GM21381 (cell line): ENCODE measurements around the gene ZNF428.
"Not testable (repeated sequence)": the region's sequence is repeated elsewhere in the genome, so short reads cannot be mapped to it uniquely, and the experiment has no call there.

Experiments
- ATAC-seq: cut with Tn5 transposase; IDR thresholded peaks from one replicate; pipeline ENCODE4 v1.9.1; 2021; ENCODE audit warnings: mild to moderate bottlenecking, moderate library complexity; ENCODE audit not compliant: unreplicated experiment

The ZNF428 gene

DNA sequence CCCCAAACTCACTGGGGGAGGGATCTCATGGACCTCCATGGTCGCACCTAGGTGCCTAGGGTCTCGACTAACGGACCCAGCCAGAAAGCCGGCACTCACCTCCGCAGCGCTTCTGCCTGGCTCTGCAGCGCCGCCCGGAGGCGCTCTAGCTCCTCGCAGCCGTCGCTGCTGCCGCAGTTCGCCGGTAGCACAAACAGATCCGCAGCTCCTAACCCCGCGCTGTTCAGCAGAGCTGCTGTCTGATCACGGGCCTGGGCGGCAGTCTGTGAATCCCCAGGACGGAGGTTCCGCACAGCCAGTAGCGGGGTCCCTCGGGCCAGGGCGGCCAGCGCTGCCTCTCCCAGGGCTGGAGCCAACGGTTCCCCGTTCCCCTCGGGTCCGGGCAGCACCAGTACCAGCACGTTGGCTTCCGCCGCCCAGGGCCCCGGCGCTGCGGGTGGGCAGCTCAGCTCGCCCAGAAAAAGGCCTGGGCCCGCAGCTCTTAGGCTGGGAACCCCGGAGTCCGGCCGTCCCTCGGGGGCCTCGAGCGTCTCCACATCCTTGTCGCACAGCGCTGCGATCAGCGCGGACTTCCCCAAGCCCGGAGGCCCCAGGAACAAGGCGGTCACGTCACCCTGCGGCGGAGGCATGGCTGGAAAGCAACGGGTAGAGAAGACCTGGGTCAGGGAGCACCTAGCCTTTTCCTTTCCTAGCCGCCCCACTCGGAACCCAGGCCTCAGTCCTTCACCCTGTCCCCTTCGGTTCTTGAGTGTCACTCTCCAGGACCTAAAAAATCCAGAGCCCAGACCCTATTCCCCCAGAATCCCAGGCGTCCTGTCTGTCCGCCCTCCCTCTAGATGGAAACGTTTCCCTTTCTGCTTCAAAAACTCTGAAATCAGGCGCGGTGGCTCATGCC lies 24.5 kb downstream of the ZNF428 start:
- no peak for ATAC-seq

DNA sequence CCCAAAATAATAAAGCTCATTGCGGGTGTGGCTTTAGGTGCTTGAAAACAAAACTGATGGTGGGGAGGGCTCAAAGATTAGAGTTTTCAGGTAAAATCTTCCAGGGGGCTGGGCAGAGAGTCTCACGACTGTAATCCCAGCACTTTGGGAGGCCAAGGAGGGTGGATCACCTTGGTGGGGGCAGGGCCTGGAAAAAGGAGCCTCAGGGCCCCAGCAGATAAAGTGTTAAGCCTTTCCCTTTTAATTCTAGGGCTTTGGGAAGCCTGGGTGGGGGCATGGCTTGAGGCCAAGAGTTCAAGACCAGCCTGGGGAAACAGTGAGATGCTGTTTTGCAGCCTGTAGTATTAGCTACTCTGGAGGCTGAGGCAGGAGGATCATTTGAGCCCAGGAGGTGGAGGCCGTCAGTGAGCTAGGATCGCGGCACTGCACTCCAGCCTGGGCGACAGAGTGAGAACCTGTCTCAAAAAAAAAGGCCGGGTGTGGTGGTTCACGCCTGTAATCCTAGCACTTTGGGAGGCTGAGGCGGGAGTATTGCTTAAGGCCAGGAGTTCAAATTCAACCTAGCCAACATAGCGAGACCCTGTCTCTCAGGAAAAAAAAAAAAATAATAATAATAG lies 25.2 kb downstream of the ZNF428 start:
- ATAC-seq: no peak

- ATAC-seq: no peak
Measured at GRCh38 chr19:43592800-43593350, 26.6 kb downstream of the ZNF428 start.

GRCh38 chr19:43591904-43592772 lies 27.3 kb downstream of the ZNF428 start:
- no peak for ATAC-seq

GRCh38 chr19:43589678-43590077 lies 29.8 kb downstream of the ZNF428 start:
- no peak for ATAC-seq

- no peak for ATAC-seq
Measured at GRCh38 chr19:43589277-43589676, 30.2 kb downstream of the ZNF428 start.

GRCh38 chr19:43587029-43587428 lies 32.4 kb downstream of the ZNF428 start:
- ATAC-seq: not testable (repeated sequence)

DNA sequence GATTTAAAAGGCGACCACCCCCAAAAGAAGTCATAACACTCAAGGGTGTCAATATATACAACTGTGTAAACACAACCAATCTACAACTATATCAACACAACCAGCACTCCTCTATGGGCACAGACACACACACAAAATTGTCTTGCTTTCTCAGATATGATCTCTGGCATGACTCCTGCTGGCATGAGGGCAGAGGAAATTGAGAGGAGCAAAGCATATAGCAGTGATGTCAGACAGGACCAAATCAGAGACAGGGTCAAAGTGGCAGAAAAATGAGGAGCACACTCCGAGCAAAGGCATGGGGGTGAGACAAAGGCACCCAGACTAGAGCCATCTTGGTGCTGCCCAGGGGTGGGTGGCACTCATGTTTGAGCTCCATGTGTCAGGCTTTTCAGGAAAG lies 33.1 kb downstream of the ZNF428 start:
- no peak for ATAC-seq

DNA sequence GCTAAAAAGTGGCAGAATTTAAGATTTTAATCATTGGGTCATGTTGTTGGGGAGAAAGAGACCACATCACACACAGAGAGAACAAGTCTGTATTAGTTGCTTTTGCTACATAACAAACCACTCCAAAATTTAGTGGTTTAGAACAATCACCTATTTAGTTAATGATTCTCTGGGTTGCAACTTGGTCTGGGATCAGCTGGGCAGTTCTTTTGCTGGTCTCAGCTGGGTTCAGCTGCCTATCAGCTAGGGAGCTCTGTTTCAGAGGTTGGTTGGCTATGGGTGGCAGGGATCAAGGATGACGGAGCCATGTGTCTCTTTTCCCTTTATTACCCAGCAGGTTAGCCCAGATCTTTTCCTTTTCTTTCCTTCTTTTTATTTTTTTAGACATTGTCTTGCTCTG lies 34.9 kb downstream of the ZNF428 start:
- ATAC-seq: no peak

DNA sequence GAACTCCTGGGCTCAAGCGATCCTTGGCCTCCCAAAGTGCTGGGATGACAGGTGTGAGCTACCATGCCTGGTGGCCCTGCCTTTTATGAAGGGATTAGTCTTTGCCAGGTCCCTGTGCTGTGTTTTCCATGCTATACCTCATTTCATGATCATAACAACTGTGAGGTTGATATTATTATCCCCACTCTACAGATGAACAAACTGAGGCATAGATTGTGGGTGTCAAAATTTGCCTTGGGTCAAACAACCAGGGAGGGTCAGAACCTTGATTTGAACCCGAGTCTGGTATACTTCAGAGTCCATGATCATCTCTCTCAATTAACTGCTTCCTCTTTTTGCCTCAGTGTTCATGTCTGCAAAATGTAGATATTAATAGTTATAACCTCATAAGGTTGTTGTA lies 36.9 kb downstream of the ZNF428 start:
- ATAC-seq: no peak

DNA sequence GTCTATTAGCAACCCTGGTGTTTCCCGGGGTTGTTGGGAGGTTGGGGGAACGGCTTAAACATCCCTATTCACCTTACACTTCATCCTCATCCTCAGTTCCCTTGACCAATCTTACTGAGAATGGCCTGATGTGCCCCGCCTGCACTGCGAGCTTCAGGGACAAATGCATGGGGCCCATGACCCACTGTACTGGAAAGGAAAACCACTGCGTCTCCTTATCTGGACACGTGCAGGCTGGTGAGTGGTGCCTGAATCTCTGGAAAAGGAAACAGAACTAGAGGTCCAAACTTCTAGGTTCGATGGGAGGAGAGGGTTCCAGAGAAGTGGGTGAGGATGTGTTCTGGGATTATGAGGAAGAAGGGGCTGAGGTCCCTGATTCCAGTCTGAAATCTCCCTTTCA lies 38.0 kb downstream of the ZNF428 start:
- no peak for ATAC-seq

DNA sequence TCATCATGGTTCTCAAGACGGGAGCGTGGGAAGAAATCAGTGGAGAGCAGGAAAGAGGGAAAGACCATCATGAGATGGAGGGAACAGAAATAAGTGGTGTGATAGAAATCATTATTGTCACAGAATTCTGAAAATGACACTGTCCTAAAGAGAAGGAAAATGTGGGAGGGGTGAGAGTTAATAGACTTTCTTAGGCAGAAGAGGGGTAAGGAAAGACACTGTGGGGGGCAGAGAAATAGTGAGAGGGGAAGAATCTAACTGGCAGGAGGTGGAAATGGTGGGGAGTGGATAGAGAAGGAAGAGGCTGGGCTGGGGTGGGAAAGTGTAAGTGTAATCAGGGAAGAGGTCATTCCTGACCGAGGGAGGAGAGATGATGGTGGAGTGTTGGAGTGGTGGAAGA lies 40.6 kb downstream of the ZNF428 start:
- no peak for ATAC-seq

DNA sequence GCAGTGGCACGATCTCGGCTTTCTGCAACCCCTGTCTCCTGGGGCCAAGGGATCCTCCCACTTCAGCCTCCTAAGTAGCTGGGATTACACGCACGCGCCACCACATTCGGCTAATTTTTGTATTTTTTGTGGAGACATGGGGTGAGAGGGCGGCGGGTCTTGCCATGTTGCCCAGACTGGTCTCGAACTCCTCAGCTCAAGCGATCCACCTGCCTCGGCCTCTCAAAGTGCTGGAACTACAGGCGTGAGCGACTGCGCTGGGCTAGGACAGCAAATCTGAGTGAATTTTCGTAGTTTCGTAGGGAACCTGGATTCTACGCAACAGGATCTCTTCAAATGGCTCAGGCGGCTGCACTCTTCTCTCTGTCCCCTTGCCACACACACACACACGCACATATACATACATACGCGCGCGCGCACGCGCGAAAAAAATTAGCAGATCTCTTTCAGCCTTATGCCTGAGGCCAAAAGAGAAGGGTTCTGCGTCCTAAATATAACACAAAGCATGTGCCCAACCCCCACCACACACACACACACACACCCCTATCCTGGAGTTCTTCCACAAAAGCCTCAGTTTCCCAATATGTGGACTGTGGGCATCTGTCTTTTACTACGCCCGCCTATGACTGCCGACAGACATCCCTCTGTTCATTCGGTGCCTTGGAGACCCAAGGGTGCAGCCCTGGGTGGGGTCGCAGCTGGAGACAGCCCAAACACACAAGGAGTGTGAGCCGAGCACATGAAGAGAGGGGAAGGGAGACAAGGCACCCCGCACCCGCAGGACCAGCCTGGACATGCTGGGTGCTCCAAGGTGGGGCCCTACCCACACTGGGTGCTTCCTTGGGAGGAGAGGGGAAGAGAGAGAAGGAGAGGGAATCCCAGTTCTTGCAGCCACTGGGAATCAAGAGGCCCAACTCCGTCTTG lies 43.2 kb downstream of the ZNF428 start:
- ATAC-seq: no peak

GRCh38 chr19:43575156-43575950 lies 44.1 kb downstream of the ZNF428 start, which contains the start of the genes PINLYP and XRCC1:
PINLYP (plus strand) TSS chr19:43575801; CDS start chr19:43577192, 1,391 bp downstream.
XRCC1 (minus strand) TSS chr19:43575527; CDS start chr19:43575458, 69 bp downstream.
- ATAC-seq: peak; percentile 96

DNA sequence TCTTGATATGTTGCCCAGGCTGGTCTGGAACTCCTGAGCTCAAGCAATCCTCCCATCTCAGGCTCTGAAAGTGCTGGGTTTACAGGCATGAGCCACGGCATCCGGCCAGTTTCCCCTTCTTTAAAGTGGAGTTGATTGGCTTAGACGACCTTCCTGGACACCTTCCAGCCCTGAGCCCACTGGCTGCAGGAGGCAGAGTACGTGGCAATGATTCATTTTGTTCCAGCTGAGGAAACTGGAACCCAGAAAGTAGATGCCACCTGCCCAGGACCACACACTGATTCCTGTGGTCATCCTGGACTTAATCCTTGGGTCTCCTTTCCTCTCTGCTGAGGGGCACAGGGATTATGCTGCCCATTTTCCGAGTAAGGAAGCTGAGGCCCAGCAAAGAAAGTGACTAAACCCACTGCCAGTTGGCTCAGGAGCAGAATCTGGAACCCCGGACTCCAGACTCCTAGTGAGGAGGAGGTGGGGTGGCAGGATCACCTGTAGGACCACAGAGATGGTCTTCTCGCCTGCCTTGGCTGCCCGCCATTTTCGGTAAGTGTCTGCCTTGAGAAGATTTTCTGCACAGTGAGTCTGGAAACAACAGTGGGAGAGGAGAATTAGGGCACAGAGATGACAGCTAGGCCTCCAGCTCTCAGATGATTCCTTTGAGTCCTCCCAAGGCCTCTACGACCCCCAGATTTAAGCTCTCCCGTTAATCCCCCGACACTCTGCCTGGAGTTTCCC lies 44.8 kb downstream of the ZNF428 start:
- ATAC-seq: no peak

GRCh38 chr19:43572171-43572588 lies 47.2 kb downstream of the ZNF428 start:
- ATAC-seq: no peak

GRCh38 chr19:43570174-43570791 lies 49.1 kb downstream of the ZNF428 start:
- no peak for ATAC-seq

- no peak for ATAC-seq
Measured at GRCh38 chr19:43569657-43570056, 49.8 kb downstream of the ZNF428 start.
